GM06990 (cell line): ENCODE measurements around the gene NFAM1.
A peak's percentile ranks its signal among the peaks of the same experiment; 100 is the strongest.

Source experiments
- DNase-seq: peaks from one replicate; pipeline ENCODE4 v3.0.0-alpha.2; 2011; ENCODE audit not compliant: insufficient read length; ENCODE audit errors: extremely low read depth
- H3K27me3 ChIP-seq: replicated peaks from 2 replicates; pipeline ENCODE4 v1.6.0; 2011; ENCODE audit warnings: low read length; ENCODE audit not compliant: control insufficient read depth, insufficient read depth
- H3K36me3 ChIP-seq: 2 replicates; pipeline ENCODE4 v1.5.1; 2011; ENCODE audit warnings: low read length; ENCODE audit not compliant: control insufficient read depth, insufficient read depth
- H3K4me3 ChIP-seq: replicated peaks from 2 replicates; pipeline ENCODE4 v1.5.1; 2011; ENCODE audit warnings: low read depth, mild to moderate bottlenecking, control low read depth, low read length
- TF ChIP-seq, protein P1 (sequence below): IDR thresholded peaks from 2 replicates; pipeline ENCODE4 v1.5.1; 2011; ENCODE audit warnings: low read length, control low read depth, mild to moderate bottlenecking, inconsistent platforms; ENCODE audit not compliant: insufficient read depth, poor library complexity, severe bottlenecking

NFAM1 gene

DNA sequence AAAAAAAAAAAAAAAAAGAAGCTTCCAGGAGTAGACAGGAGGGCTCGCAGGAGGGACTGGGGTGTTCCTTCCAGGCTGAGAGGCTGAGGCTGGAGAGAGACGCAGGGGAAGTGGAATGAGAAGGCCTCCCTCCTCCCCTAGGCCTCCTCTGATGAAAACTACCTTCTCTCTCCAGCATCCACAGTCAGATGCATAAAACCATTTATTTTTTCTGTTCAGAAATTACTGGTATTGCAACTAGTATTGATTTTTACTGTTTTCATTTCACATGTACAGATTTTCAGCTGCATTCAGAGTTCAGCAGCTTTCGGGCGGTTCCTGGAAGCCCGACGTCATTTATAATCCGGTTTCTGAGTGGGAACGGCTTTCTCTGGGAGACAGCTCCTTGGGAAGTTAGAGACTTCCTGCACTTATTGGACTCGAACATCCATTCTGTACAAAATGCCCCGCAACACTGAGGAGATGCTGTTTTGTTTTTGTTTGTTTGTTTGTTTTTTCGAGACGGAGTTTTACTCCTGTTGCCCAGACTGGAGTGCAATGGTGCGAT, 6.9 kb upstream of the NFAM1 start:
- peak overlapping the region; percentile 57 for H3K4me3 ChIP-seq
- no peak for DNase-seq
- H3K36me3 ChIP-seq = no peaks in the 10 kb centered on the region
- no peaks in the 10 kb centered on the region for H3K27me3 ChIP-seq
- TF ChIP-seq, protein P1, sequence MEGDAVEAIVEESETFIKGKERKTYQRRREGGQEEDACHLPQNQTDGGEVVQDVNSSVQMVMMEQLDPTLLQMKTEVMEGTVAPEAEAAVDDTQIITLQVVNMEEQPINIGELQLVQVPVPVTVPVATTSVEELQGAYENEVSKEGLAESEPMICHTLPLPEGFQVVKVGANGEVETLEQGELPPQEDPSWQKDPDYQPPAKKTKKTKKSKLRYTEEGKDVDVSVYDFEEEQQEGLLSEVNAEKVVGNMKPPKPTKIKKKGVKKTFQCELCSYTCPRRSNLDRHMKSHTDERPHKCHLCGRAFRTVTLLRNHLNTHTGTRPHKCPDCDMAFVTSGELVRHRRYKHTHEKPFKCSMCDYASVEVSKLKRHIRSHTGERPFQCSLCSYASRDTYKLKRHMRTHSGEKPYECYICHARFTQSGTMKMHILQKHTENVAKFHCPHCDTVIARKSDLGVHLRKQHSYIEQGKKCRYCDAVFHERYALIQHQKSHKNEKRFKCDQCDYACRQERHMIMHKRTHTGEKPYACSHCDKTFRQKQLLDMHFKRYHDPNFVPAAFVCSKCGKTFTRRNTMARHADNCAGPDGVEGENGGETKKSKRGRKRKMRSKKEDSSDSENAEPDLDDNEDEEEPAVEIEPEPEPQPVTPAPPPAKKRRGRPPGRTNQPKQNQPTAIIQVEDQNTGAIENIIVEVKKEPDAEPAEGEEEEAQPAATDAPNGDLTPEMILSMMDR = no peak

DNA sequence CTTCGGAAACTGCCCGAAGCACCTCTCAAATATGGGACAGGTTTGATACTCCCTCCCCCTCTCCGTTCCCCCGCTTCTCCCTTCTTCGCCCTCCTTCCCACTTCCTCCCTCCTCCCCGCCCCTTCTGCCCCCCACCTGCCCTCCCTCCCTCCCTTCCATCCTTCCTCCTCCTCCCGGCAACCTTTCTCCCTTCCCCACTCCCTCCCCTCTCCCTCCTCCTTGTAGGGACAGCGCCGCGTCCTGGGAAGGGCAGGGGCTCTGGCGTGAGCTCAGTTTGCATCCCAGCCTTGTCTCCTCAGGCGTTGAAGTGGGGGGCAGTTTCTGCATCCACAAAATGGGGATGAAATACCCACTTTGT, 6.1 kb upstream of the NFAM1 start:
- DNase-seq = no peak
- Histone ChIP-seq H3K27me3 (no peaks in the 10 kb centered on the region), H3K36me3 (no peaks in the 10 kb centered on the region), H3K4me3 (peak overlapping the region; percentile 73)
- TF ChIP-seq, protein P1 = no peak

DNA sequence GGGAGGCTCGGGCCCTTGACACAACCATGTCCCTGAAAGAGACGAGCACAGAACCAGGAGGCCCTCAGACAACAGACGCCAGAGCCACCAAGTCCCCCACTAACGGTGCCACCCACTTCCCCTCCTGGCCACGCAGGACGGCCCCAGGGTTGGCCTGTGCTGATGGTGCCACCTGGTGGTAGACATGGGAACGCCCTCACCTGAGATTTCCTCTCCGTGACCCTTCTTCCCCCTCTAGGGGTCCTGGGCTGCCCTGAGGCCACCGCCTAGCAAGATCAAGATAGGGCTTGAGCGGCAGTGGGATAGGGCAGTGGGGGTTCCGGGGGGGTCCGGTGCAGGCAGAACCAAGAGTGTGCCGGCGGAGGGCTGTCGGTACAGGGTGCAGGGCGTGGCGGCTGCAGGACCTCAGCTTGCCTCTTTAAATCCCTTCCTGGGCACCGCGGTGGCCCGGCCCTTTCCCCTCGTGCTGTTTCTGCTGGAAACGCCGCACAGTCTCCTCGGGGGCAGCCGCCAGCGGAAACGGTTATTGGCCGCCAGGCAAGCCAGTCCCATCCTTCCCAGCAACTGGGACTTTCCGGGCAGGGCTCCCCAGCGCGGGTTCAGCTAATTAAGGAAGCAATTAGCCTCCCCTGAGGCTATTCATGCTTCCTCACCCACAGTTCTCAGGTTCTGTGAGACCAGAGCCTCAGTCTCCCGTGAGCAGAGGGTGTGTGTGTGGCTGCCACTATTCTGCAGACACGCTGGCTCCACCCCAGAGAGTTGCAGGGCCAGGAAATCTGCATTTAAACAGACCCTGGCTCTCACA, 5.5 kb upstream of the NFAM1 start:
- TF ChIP-seq, protein P1 = peak; percentile 95
- Histone ChIP-seq H3K27me3 (no peaks in the 10 kb centered on the region), H3K4me3 (peak overlapping the region; percentile 73), H3K36me3 (no peaks in the 10 kb centered on the region)
- DNase-seq = peak; percentile 87

DNA sequence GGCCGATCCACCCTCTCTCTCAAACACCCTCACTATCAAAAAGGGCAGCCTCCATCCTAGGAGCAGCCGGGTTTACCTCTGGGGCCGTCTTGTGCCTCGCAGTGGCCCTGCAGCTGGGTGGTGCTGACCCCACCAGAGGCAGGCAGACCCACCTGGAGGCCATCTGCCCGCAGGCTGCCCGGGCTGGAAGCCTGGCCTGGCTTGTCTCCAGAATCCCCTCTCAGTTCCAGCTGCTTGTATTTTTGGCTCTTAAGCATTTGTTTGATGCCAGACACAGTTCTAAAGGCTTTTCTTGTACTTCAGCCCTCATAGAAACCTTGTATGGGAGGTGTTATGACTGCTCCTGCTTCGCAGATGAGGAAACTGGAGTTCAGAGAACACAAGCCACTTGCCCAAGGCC, 4.2 kb upstream of the NFAM1 start:
- Histone ChIP-seq H3K36me3 (no peaks in the 10 kb centered on the region), H3K4me3 (no peak overlapping the region), H3K27me3 (no peaks in the 10 kb centered on the region)
- no peak for DNase-seq
- TF ChIP-seq, protein P1 = no peak

DNA sequence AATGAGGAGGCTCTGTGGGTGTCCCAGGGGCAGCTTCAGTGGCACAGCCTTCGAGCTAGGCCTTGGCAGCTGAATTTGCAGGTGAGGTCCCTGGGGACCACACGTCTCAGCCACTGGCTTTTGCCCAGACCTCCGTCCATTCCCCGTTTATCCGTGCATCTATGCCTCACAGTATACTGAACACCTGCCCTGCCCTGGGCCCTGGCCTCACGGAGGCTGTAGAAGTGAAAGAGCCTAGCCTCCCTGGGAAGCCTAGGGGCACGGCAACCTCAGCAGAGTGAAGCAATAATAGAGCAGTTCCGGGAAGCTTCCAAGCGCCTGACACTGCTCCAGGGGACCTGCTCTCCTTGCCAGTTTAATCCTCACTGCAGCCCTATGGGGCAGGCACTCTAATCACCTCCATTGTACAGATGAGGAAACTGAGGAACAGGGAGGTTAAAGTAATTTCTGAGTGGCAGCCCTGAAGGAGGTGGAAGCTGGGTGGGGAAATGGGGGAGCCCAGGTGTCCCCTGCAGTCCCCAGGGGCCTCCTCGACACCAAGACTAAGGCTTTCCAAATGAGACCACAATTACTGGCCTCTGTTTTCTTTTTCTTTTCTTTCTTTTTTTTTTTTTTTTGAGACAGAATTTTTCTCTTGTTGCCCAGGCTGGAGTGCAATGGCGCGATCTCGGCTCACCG, 2.7 kb upstream of the NFAM1 start:
- Histone ChIP-seq H3K27me3 (no peaks in the 10 kb centered on the region), H3K36me3 (no peaks in the 10 kb centered on the region), H3K4me3 (no peak overlapping the region)
- DNase-seq = no peak
- TF ChIP-seq, protein P1 = no peak
